Ovary (tissue), 9 donors: ENCODE measurements around the gene TFDP2. TPM values are rescaled to one million over a fixed set of nuclear protein-coding genes. Genes with fewer than 3 reads are reported as not detected.

ENCODE experiments used
- DNase-seq, 5 donors: peaks; one replicate each; pipeline ENCODE4 v3.0.0-alpha.2; 2019 to 2020
- H3K27ac ChIP-seq, 2 donors: fragments of 200-600 bp; one replicate each; pipeline versions ENCODE4 v1.5.1 to v1.8.0; 2019 to 2022
- H3K27me3 ChIP-seq: fragments of 200-600 bp; one replicate; pipeline ENCODE4 v1.8.0; 2022
- H3K36me3 ChIP-seq: fragments of 200-600 bp; sonication (generic); one replicate; pipeline ENCODE4 v1.5.1; 2019
- H3K4me1 ChIP-seq: one replicate; pipeline ENCODE4 v1.8.1; 2013; ENCODE audit warnings: mild to moderate bottlenecking, moderate library complexity; ENCODE audit not compliant: insufficient read depth
- H3K4me3 ChIP-seq: fragments of 200-600 bp; sonication (generic); one replicate; pipeline ENCODE4 v1.5.1; 2017
- H3K9me3 ChIP-seq, 2 donors: fragments of 200-600 bp in 1 of 2; sonication (generic) in 1 of 2; one replicate each; pipeline versions ENCODE4 v1.5.1 to v1.8.1; 2013 to 2019; ENCODE audit warnings: mild to moderate bottlenecking in 1 of 2, moderate library complexity in 1 of 2
- CTCF ChIP-seq, 3 donors: fragments of 450-650 bp in 2 of 3; fragments of 200-600 bp in 1 of 3; IDR thresholded peaks; one replicate each; pipeline versions ENCODE4 v1.5.1 to v1.8.0; 2016 to 2022; ENCODE audit warnings: antibody characterized with exemption in 3 of 3, mild to moderate bottlenecking in 1 of 3
- EP300 ChIP-seq: sonication (generic); formaldehyde crosslinking; IDR thresholded peaks from one replicate; pipeline ENCODE4 v1.6.1; 2017; ENCODE audit warnings: antibody characterized with exemption
- POLR2A ChIP-seq: fragments of 450-650 bp; IDR thresholded peaks from one replicate; pipeline ENCODE4 v1.6.1; 2017; ENCODE audit warnings: antibody characterized with exemption, mild to moderate bottlenecking, moderate library complexity
- WGBS, 3 donors: extraction: QIAGEN DNeasy Blood & Tissue Kit in 1 of 3; methylation state at CpG; one replicate each; pipeline versions ENCODE4 v1.1.5 to v1.1.7; 2013 to 2017; 5-methylcytosine and 5-hydroxymethylcytosine counted together
- intact Hi-C, 4 donors: fragments of 100-400 bp; cut with DNase I; formaldehyde crosslinking; loops; one replicate each; pipeline versions ENCODE4 v1.11.0 to v1.15.1; 2022 to 2023
- polyA plus RNA-seq, 2 donors: library from polyadenylated mRNA; stranded (reverse); fragments of 200-250 nt in 1 of 2; fragments of 350-450 nt in 1 of 2; fragmentation: Illumina TruSeq in 1 of 2; extraction: RNeasy Lipid Tissue Mini Kit (QIAGEN cat#74804) in 1 of 2; gene quantifications; one replicate each; pipeline ENCODE4 v1.2.3, GENCODE V29; 2013 to 2014
- total RNA-seq, 7 donors: library from RNA; depleted of rRNA in 2 of 7; stranded (reverse); fragments of >200 nt in 2 of 7; fragmentation: NEBNext Ultra II Directional in 3 of 7; extraction: Animal tissue kit (Norgen Biotek cat#: 25700) in 3 of 7; gene quantifications; one replicate each; pipeline versions ENCODE4 v1.1.0 to v1.2.4, GENCODE V29; 2016 to 2023
- donor health status: DM: no; HTN: no; CAD: no; lungs with moderate emphysema.
- donor health status: DM: no; HTN: no; CAD: no.
- donor health status: Bipolar disorder and iron deficiency.
- donor health status: DM: yes; HTN: yes; CAD: no.
- donor health status: DM: no; HTN: no; CAD: no.
- donor health status: DM: yes; HTN: yes; CAD: no.

The TFDP2 gene
- total and polyA plus RNA-seq, 9 donors, result 25.7 to 89.8 (median 78.4) TPM

DNA sequence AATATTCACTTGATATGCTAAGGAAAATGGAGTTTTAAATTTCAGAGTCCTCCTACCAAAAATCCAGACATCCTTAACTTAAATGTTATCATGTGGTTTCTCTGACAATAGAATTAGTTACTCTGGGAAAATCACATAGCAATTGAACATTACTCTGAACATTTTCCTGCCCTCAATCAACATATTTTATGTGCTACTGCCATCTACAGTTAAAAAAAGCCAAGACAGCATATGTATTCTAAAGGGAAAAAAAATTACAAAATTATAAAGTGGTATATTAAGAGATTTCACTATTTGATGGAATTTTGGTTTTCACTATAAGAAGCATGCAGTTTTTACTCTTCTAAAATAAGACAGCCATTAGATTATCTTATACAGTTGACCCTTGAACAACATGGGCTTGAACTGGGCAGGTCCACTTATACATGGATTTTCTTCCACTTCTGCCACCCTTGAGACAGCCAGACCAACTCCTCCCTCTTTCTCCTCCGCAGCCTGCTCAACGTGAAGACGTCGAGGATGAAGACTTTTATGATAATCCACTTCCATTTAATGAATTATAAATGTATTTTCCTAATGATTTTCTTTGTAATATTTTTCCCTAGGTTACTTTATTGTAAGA, 150.6 kb downstream of the TFDP2 start:
- H3K27me3 ChIP-seq, result no peaks in the 10 kb centered on the region
- no peak overlapping the region for H3K27ac ChIP-seq
- no peaks in the 10 kb centered on the region for H3K36me3 ChIP-seq
- H3K4me3 ChIP-seq, result no peak overlapping the region
- 55 to 71% (median 60%) methylated on average over 4 of the region's 4 CpGs for WGBS, 3 donors
- intact Hi-C loops, result loop anchor here in 1 of 4 donors (5.0 to 10.0 kb wide), 2 partner anchors 121 to 424 kb away; partner anchors contain the start of gene ATP1B3
- no peak for TF ChIP-seq POLR2A
- TF ChIP-seq CTCF (IDR thresholded peaks at IDR 0.05), result peak in 1 of 3 donors; percentile 17
- TF ChIP-seq EP300, result no peak
- H3K4me1 ChIP-seq, result peaks cover 2% of the 10 kb centered on the region
- H3K9me3 ChIP-seq, result no peaks in the 10 kb centered on the region
- DNase-seq, result no peak

- Histone ChIP-seq H3K4me1 (peaks cover 5% of the 10 kb centered on the region), H3K27me3 (no peaks in the 10 kb centered on the region), H3K36me3 (no peaks in the 10 kb centered on the region), H3K4me3 (no peak overlapping the region), H3K9me3 (no peaks in the 10 kb centered on the region), H3K27ac (no peak overlapping the region)
- intact Hi-C loops, result loop anchor here in 1 of 4 donors (5.0 to 10.0 kb wide), 2 partner anchors 119 to 422 kb away; partner anchors contain the start of gene ATP1B3
- TF ChIP-seq EP300, result no peak
- DNase-seq, result no peak
Observed at GRCh38 chr3:141996437-141996836, 152.9 kb downstream of the TFDP2 start.

DNA sequence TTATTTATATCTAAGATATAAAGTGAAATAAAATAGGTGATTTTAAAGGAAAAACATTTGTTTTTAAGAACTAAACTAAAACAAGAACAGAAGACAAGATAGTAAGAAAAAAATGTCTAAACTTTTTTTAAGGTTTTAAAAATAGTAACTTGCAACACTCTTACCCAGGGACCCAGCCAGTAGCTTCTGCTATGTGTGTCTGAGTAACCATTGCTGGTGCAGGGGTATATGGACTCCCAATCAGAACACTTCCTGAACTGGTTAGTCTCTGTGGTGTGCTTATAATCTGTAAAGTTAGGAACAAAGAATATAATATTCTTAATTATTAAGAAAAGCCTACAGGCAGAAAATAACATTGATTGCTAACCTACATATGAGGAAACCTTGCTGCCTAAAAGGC, 154.5 kb downstream of the TFDP2 start:
- Histone ChIP-seq H3K4me1 (peaks cover 5% of the 10 kb centered on the region), H3K9me3 (no peaks in the 10 kb centered on the region), H3K27ac (peak overlapping the region in 1 of 2 donors; percentile 2), H3K27me3 (no peaks in the 10 kb centered on the region), H3K4me3 (no peak overlapping the region), H3K36me3 (no peaks in the 10 kb centered on the region)
- intact Hi-C loops, result loop anchor here in 1 of 4 donors (5.0 to 10.0 kb wide), 2 partner anchors 118 to 420 kb away; partner anchors contain the start of gene ATP1B3
- no peak for TF ChIP-seq CTCF (IDR thresholded peaks at IDR 0.05)
- no peak for TF ChIP-seq EP300
- no peak for TF ChIP-seq POLR2A
- DNase-seq, result no peak

DNA sequence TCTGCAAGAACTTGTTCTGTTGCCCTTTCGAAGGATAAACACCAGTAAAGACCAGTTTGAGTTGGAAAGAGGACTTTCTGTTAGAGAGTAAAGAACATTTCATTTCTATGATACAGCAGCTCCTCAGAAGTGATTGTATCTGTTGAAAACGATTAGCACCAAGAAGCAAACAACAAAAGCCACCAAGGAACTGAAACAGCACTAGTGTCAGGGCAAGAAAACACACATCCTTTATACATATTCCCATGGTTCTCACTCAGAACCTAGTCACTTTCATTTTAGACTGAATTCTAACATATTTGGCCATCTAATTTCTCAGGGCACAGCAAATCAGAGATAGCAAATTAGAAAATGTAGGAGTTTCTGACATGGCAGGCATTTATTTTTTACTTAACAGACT, 156.8 kb downstream of the TFDP2 start:
- Histone ChIP-seq H3K27ac (no peak overlapping the region), H3K9me3 (no peaks in the 10 kb centered on the region), H3K27me3 (no peaks in the 10 kb centered on the region), H3K36me3 (no peaks in the 10 kb centered on the region), H3K4me1 (peaks cover 5% of the 10 kb centered on the region), H3K4me3 (no peak overlapping the region)
- TF ChIP-seq CTCF (IDR thresholded peaks at IDR 0.05) (no peak), EP300 (no peak), POLR2A (no peak)
- intact Hi-C loops, result loop anchor here in 1 of 4 donors (10.0 kb wide), 1 partner anchor 418 kb away; no protein-coding TSS in a partner anchor
- no peak for DNase-seq
- 71 to 79% (median 74%) methylated on average over 2 of the region's 2 CpGs for WGBS, 3 donors

DNA sequence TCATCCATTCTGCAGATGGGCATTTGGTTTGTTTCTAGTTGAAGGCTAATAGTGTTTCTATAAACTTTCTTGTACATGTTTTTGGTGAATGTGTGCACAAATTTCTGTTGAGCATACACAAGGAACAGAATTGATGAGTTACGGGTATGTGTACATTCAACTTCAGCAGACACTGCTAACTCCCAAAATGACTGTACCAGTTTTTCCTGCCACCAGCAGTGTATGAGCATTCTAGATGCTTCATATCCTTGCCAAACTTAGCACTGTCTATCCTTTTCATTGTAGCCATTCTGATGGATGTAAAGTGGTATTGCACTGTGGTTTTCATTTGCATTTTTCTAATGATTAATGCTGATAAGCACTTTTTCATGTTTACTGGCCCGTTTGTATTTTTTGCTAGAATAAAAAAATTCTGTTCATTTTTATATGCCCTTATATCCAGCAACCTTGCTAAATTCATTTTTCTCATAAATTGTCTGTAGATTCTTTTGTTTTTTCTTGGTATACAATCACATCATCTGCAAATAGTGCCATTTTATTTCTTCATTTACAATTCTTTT, 162.7 kb downstream of the TFDP2 start:
- Histone ChIP-seq H3K9me3 (no peaks in the 10 kb centered on the region), H3K4me1 (no peaks in the 10 kb centered on the region), H3K36me3 (no peaks in the 10 kb centered on the region), H3K27ac (no peak overlapping the region), H3K4me3 (no peak overlapping the region), H3K27me3 (no peaks in the 10 kb centered on the region)
- DNase-seq, result no peak
- TF ChIP-seq EP300, result no peak
- intact Hi-C loops, result no loop called here
- 72 to 89% (median 76%) methylated on average over 2 of the region's 2 CpGs for WGBS, 3 donors
